ENCODE data around the gene TRIM52. TPM values are rescaled to one million over a fixed set of nuclear protein-coding genes. Genes with fewer than 3 reads are reported as not detected.

TRIM52 gene
- total and polyA plus RNA-seq, 9 of the 15 experiments (the other 6 are each of a cell fraction or from before 2014, with no cell fraction given) = 3.3 to 21.9 (median 13.5) TPM

- 0 out of 2 replicates have a peak, but pooled peaks have one; percentile 58 for TF ChIP-seq ZBTB43 (CRISPR knock-in tag; IDR thresholded peaks at IDR 0.05)
- 0 out of 2 replicates have a peak, but pooled peaks have one; percentile 6 for TF ChIP-seq ZBTB7A (IDR thresholded peaks at IDR 0.05; ENCODE audit: borderline replicate concordance, control insufficient read depth, low read depth, low read length)
- no peak for TF ChIP-seq BRCA1 (IDR thresholded peaks at IDR 0.05)
- TF ChIP-seq BRCA1 (CRISPR knock-in tag; IDR thresholded peaks at IDR 0.05) = no peak
- TF ChIP-seq ZSCAN29 (IDR thresholded peaks at IDR 0.05) = 0 out of 2 replicates have a peak, but pooled peaks have one; percentile 48
- no peak for TF ChIP-seq ZC3H8 (IDR thresholded peaks at IDR 0.05)
- 0 out of 2 replicates have a peak, but pooled peaks have one; percentile 18 for TF ChIP-seq MTA2 (IDR thresholded peaks at IDR 0.05; ENCODE audit: low read depth)
- no peak for TF ChIP-seq ZNF174 (CRISPR knock-in tag; IDR thresholded peaks at IDR 0.05)
- TF ChIP-seq CHD1 (IDR thresholded peaks at IDR 0.05; ENCODE audit: low read length) = no peak
- 0 out of 4 replicates have a peak, but pooled peaks of 1 of the 2 experiments have one; percentile 5 for TF ChIP-seq ZMIZ1 (IDR thresholded peaks at IDR 0.05; ENCODE audit: low read depth in 2 of 2, low read length in 2 of 2)
- TF ChIP-seq PHF21A (IDR thresholded peaks at IDR 0.05; ENCODE audit: borderline replicate concordance, low read depth) = no peak
- TF ChIP-seq ZNF24 (IDR thresholded peaks at IDR 0.05) = 0 out of 2 replicates have a peak, but pooled peaks have one; percentile 8
- TF ChIP-seq ELF4 (CRISPR knock-in tag; IDR thresholded peaks at IDR 0.05) = peak; percentile 50; the same call in 1 of the 2 replicates
- TF ChIP-seq CCAR2 (IDR thresholded peaks at IDR 0.05; ENCODE audit: low read depth, low read length) = no peak
- TF ChIP-seq XRCC5 (IDR thresholded peaks at IDR 0.05; ENCODE audit: low read depth, low read length) = peak; percentile 3; the same call in 1 of the 2 replicates
- TF ChIP-seq OTX1 (CRISPR knock-in tag; IDR thresholded peaks at IDR 0.05) = no peak
- TF ChIP-seq BRD9 (IDR thresholded peaks at IDR 0.05; ENCODE audit: low read depth, partially characterized antibody) = no peak
- no peak for TF ChIP-seq ZNF274 (IDR thresholded peaks at IDR 0.05; ENCODE audit: borderline replicate concordance, low read depth, low read length)
- TF ChIP-seq RBM34 (IDR thresholded peaks at IDR 0.05; ENCODE audit: borderline replicate concordance, insufficient read depth, low read length) = no peak
- TF ChIP-seq ETS2 (tag; IDR thresholded peaks at IDR 0.05; ENCODE audit: borderline replicate concordance, poor library complexity, severe bottlenecking) = no peak
- TF ChIP-seq PURB (CRISPR knock-in tag; IDR thresholded peaks at IDR 0.05; ENCODE audit: low read depth) = no peak
- no peak for TF ChIP-seq ATF4 (CRISPR knock-in tag; IDR thresholded peaks at IDR 0.05)
- no peak for TF ChIP-seq PTRF (tag; IDR thresholded peaks at IDR 0.05)
Observed at GRCh38 chr5:181246276-181247049, 14.5 kb downstream of the TRIM52 start (continued).
